Neural cell (in vitro differentiated cells): Measurements from ENCODE around the gene DMBT1. TPM values are rescaled to one million over a fixed set of nuclear protein-coding genes. Genes with fewer than 3 reads are reported as not detected.

Experiments
- H2AFZ ChIP-seq: fragments of 200-600, 300-800 bp; sonication (generic), shearing (Covaris generic); 2 replicates; pipeline ENCODE4 v1.6.0; 2014; ENCODE audit warnings: low read depth, mild to moderate bottlenecking, antibody characterized with exemption, low read length, moderate library complexity
- H3F3A ChIP-seq: fragments of 200-600 bp; shearing (Covaris generic); 2 replicates; pipeline ENCODE4 v1.6.1; 2016; ENCODE audit warnings: mild to moderate bottlenecking, moderate library complexity, mixed read lengths, antibody characterized with exemption, low read length; ENCODE audit not compliant: insufficient read depth, poor library complexity, severe bottlenecking
- H3K27ac ChIP-seq: fragments of 200-600, 300-800 bp; sonication (generic), shearing (Covaris generic); 2 replicates; pipeline ENCODE4 v1.5.1; 2014; ENCODE audit warnings: mild to moderate bottlenecking, low read length, moderate library complexity
- H3K27me3 ChIP-seq: fragments of 300-800, 200-600 bp; sonication (generic), shearing (Covaris generic); 2 replicates; pipeline ENCODE4 v1.6.0; 2014; ENCODE audit warnings: mild to moderate bottlenecking, low read depth, low read length, moderate library complexity; ENCODE audit not compliant: insufficient read depth
- H3K36me3 ChIP-seq: fragments of 300-800, 200-600 bp; sonication (generic), shearing (Covaris generic); 2 replicates; pipeline ENCODE4 v1.5.1; 2014; ENCODE audit warnings: mild to moderate bottlenecking, antibody characterized with exemption, low read length, moderate library complexity; ENCODE audit not compliant: insufficient read depth
- H3K4me2 ChIP-seq: fragments of 300-800, 200-600 bp; sonication (generic), shearing (Covaris generic); 2 replicates; pipeline ENCODE4 v1.6.0; 2014; ENCODE audit warnings: mild to moderate bottlenecking, low read length
- H3K4me3 ChIP-seq: fragments of 300-800, 200-600 bp; sonication (generic), shearing (Covaris generic); 2 replicates; pipeline ENCODE4 v1.5.1; 2014; ENCODE audit warnings: mild to moderate bottlenecking, low read length, moderate library complexity
- H3K79me2 ChIP-seq: fragments of 200-600 bp; shearing (Covaris generic); replicated peaks from 2 replicates; pipeline ENCODE4 v1.6.0; 2014; ENCODE audit warnings: mild to moderate bottlenecking, low read length, moderate library complexity; ENCODE audit not compliant: insufficient read depth
- H3K9ac ChIP-seq: fragments of 300-800, 200-600 bp; sonication (generic), shearing (Covaris generic); 2 replicates; pipeline ENCODE4 v1.6.1; 2016; ENCODE audit warnings: mild to moderate bottlenecking, low read length, mixed read lengths
- H3K9me2 ChIP-seq: fragments of 200-600 bp; shearing (Covaris generic); 2 replicates; pipeline ENCODE4 v1.6.1; 2016; ENCODE audit warnings: mild to moderate bottlenecking, low read length, mixed read lengths; ENCODE audit not compliant: insufficient read depth
- H3K9me3 ChIP-seq: fragments of 200-600, 300-800 bp; sonication (generic), shearing (Covaris generic); 2 replicates; pipeline ENCODE4 v1.6.1; 2016; ENCODE audit warnings: mild to moderate bottlenecking, mixed run types, low read length, moderate library complexity, mixed read lengths
- H4K20me1 ChIP-seq: fragments of 200-600 bp; shearing (Covaris generic); 2 replicates; pipeline ENCODE4 v1.6.1; 2016; ENCODE audit warnings: mild to moderate bottlenecking, mixed run types; ENCODE audit not compliant: insufficient read depth
- CTCF ChIP-seq: fragments of 450-650 bp; IDR thresholded peaks from 2 replicates; pipeline ENCODE4 v1.5.1; 2014; ENCODE audit warnings: antibody characterized with exemption, mild to moderate bottlenecking, moderate library complexity; ENCODE audit not compliant: poor library complexity, severe bottlenecking
- EP300 ChIP-seq: fragments of 450-650 bp; conservative IDR thresholded peaks from 2 replicates; pipeline ENCODE4 v1.6.1; 2014; ENCODE audit warnings: antibody characterized with exemption, mild to moderate bottlenecking, moderate library complexity; ENCODE audit not compliant: poor library complexity, severe bottlenecking
- POLR2AphosphoS5 ChIP-seq: IDR thresholded peaks from 2 replicates; pipeline ENCODE4 v1.6.1; 2012
- polyA plus RNA-seq: library from polyadenylated mRNA; depleted of rRNA; stranded (reverse); fragments of >200 nt; gene quantifications from 2 replicates; pipeline ENCODE4 v1.2.3, GENCODE V29; 2014

The DMBT1 gene
- polyA plus RNA-seq, 1 donor from 2014 or later, result not detected

- TF ChIP-seq POLR2AphosphoS5 (no peak), CTCF (no peak), EP300 (no peak)
- H4K20me1 ChIP-seq, result no peaks in the 10 kb centered on the region
These were observed 132.2 kb downstream of the DMBT1 start for GRCh38 chr10:122692744-122693143.

More at GRCh38 chr10:122692744-122693143, 132.2 kb downstream of the DMBT1 start:
- Histone ChIP-seq H3K36me3 (no peaks in the 10 kb centered on the region), H2AFZ (no peak overlapping the region), H3K9ac (no peak overlapping the region), H3K27me3 (no peaks in the 10 kb centered on the region), H3K79me2 (no peaks in the 10 kb centered on the region), H3K27ac (no peak overlapping the region), H3K9me3 (no peaks in the 10 kb centered on the region), H3K4me3 (no peak overlapping the region), H3K9me2 (no peaks in the 10 kb centered on the region), H3K4me2 (no peak overlapping the region), H3F3A (no peaks in the 10 kb centered on the region)

Other genes starting within 250 kb of the DMBT1 start
- gene PLEKHA1, start 186.0 kb upstream of the DMBT1 start, polyA plus RNA-seq, result 87.7 and 91.9 TPM in 2 replicates
- not detected in 2 replicates for gene ARMS2, start 106.1 kb upstream of the DMBT1 start, polyA plus RNA-seq
- gene HTRA1, start 99.2 kb upstream of the DMBT1 start, polyA plus RNA-seq, result 1.4 and 1.7 TPM in 2 replicates
- gene C10orf120, start 139.1 kb downstream of the DMBT1 start, polyA plus RNA-seq, result not detected in 2 replicates